PC-3 (cell line): Measurements from ENCODE around the gene MED15.

Experiments used
- CTCF ChIP-seq: fragments of 300-600 bp; sonication (generic); conservative IDR thresholded peaks from 2 replicates; pipeline ENCODE4 v1.5.1; 2017; ENCODE audit warnings: antibody characterized with exemption, low read depth, mild to moderate bottlenecking, low read length
- EZH2 ChIP-seq: fragments of 300-600 bp; sonication (generic); IDR thresholded peaks from one replicate; pipeline ENCODE4 v1.6.1; 2017; ENCODE audit warnings: antibody characterized with exemption, mild to moderate bottlenecking, low read length; ENCODE audit not compliant: unreplicated experiment
- EZH2phosphoT487 ChIP-seq: fragments of 300-600 bp; sonication (generic); IDR thresholded peaks from 2 replicates; pipeline ENCODE4 v1.6.1; 2018; ENCODE audit warnings: mild to moderate bottlenecking, antibody characterized with exemption, low read length, borderline replicate concordance

GRCh38 chr22:20522134-20523004 lies 15.0 kb downstream of the MED15 start:
- TF ChIP-seq CTCF = no peak
- no peak for TF ChIP-seq EZH2phosphoT487
- TF ChIP-seq EZH2 = no peak
